Sigmoid colon (tissue), 3 donors: Measurements from ENCODE around the gene HTD2.
A peak's percentile ranks its signal among the peaks of the same experiment; 100 is the strongest.

Source experiments
- POLR2A ChIP-seq, 2 donors: fragments of 450-650 bp; IDR thresholded peaks; one replicate each; pipeline ENCODE4 v1.6.1; 2016; ENCODE audit warnings: antibody characterized with exemption in 2 of 2, mild to moderate bottlenecking in 2 of 2, moderate library complexity in 2 of 2
- TF ChIP-seq, protein P1 (sequence below), 4 experiments: fragments of 450-650 bp in 3 of 4; fragments of 200-600 bp in 1 of 4; IDR thresholded peaks; one replicate each; pipeline ENCODE4 v1.5.1; 2016 to 2019; ENCODE audit warnings: antibody characterized with exemption in 4 of 4, mild to moderate bottlenecking in 3 of 4, moderate library complexity in 2 of 4

DNA sequence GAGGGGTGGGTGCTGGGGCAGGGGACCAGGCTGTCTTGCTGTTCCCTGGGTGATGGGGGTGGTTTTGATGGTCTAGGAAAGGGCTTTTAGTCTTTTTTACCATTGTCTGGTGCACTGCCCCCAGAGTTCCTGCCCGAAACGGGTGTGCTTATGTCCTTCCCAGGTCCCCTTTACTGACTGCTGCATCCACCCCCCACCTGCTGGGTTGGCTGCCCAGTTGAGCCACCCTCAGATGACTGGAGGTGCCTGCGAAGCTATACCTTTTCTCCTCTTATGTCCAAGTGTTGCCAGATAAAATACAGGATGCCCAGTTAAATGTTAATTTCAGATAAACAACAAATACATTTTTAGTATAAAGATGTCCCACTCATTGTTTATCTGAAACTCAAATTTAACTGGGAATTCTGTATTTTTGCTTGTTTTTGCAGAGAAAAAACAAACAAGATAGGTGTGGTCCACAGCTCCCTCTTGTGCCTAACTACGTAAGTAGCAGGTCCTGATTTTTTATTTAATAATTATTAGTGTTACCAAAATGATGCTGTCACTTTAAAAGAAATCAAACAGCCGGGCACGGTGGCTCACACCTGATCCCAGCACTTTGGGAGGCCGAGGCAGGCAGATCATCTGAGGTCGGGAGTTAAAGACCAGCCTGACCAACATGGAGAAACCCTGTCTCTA lies 6.3 kb upstream of the HTD2 start:
- TF ChIP-seq, protein P1, sequence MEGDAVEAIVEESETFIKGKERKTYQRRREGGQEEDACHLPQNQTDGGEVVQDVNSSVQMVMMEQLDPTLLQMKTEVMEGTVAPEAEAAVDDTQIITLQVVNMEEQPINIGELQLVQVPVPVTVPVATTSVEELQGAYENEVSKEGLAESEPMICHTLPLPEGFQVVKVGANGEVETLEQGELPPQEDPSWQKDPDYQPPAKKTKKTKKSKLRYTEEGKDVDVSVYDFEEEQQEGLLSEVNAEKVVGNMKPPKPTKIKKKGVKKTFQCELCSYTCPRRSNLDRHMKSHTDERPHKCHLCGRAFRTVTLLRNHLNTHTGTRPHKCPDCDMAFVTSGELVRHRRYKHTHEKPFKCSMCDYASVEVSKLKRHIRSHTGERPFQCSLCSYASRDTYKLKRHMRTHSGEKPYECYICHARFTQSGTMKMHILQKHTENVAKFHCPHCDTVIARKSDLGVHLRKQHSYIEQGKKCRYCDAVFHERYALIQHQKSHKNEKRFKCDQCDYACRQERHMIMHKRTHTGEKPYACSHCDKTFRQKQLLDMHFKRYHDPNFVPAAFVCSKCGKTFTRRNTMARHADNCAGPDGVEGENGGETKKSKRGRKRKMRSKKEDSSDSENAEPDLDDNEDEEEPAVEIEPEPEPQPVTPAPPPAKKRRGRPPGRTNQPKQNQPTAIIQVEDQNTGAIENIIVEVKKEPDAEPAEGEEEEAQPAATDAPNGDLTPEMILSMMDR (IDR thresholded peaks at IDR 0.05): peak; percentile 26 to 57 (median 44)
- no peak for TF ChIP-seq POLR2A (IDR thresholded peaks at IDR 0.05)
